GM18867 (cell line): ENCODE measurements around the gene ERICH6B.
"Not testable (repeated sequence)": the region's sequence is repeated elsewhere in the genome, so short reads cannot be mapped to it uniquely, and the experiment has no call there.

Experiments used
- ATAC-seq: cut with Tn5 transposase; IDR thresholded peaks from one replicate; pipeline ENCODE4 v1.9.1; 2021; ENCODE audit warnings: mild to moderate bottlenecking, moderate library complexity; ENCODE audit not compliant: unreplicated experiment

The ERICH6B gene

GRCh38 chr13:45615501-45616101 is at the start of gene ERICH6B:
Gene ERICH6B, minus strand, starts transcription at chr13:45615739. Its CDS starts 18,734 bp downstream, at chr13:45597005.
- no peak for ATAC-seq

GRCh38 chr13:45662903-45663302 is 47.4 kb upstream of the ERICH6B start:
- ATAC-seq: not testable (repeated sequence)

- no peak for ATAC-seq
Observed at GRCh38 chr13:45662162-45662561, 46.6 kb upstream of the ERICH6B start.

- not testable (repeated sequence) for ATAC-seq
Observed at GRCh38 chr13:45660458-45660857, 44.9 kb upstream of the ERICH6B start.

- no peak for ATAC-seq
Observed at GRCh38 chr13:45659536-45659935, 44.0 kb upstream of the ERICH6B start.

- no peak for ATAC-seq
Observed at GRCh38 chr13:45658586-45659235, 43.2 kb upstream of the ERICH6B start.

GRCh38 chr13:45654633-45655349 is 39.3 kb upstream of the ERICH6B start:
- ATAC-seq: no peak

- not testable (repeated sequence) for ATAC-seq
Observed at GRCh38 chr13:45645263-45645662, 29.7 kb upstream of the ERICH6B start.

- ATAC-seq: not testable (repeated sequence)
Observed at GRCh38 chr13:45642159-45642558, 26.6 kb upstream of the ERICH6B start.

GRCh38 chr13:45635291-45635690 is 19.8 kb upstream of the ERICH6B start:
- ATAC-seq: not testable (repeated sequence)

- no peak for ATAC-seq
Observed at GRCh38 chr13:45630791-45631190, 15.3 kb upstream of the ERICH6B start.

GRCh38 chr13:45629940-45630339 is 14.4 kb upstream of the ERICH6B start:
- no peak for ATAC-seq

- no peak for ATAC-seq
Observed at GRCh38 chr13:45628094-45628493, 12.6 kb upstream of the ERICH6B start.

GRCh38 chr13:45627656-45628055 is 12.1 kb upstream of the ERICH6B start:
- ATAC-seq: no peak

- no peak for ATAC-seq
Observed at GRCh38 chr13:45626731-45627374, 11.3 kb upstream of the ERICH6B start.

GRCh38 chr13:45623516-45624090 is 8.1 kb upstream of the ERICH6B start:
- ATAC-seq: no peak

- no peak for ATAC-seq
Observed at GRCh38 chr13:45621950-45622349, 6.4 kb upstream of the ERICH6B start.

GRCh38 chr13:45607931-45608330 is 7.6 kb downstream of the ERICH6B start:
- no peak for ATAC-seq

- no peak for ATAC-seq
Observed at GRCh38 chr13:45604892-45605291, 10.6 kb downstream of the ERICH6B start.

- no peak for ATAC-seq
Observed at GRCh38 chr13:45603338-45603737, 12.2 kb downstream of the ERICH6B start.
